Stimulated activated CD4-positive, alpha-beta T cell treated with anti-CD3 and anti-CD28 coated beads, Interleukin-12 subunit alpha, Interleukin-12 subunit beta, amount 100 ng/mL, for 24 hours (primary cell): ENCODE results near the gene HENMT1.
"Not testable (repeated sequence)": the region's sequence is repeated elsewhere in the genome, so short reads cannot be mapped to it uniquely, and the experiment has no call there.

Experiments used
- DNase-seq, 2 experiments: peaks; one replicate each; pipeline ENCODE4 v3.0.0-alpha.2; 2020; ENCODE audit warnings: low read depth in 2 of 2

The HENMT1 gene

GRCh38 chr1:108661030-108661609, at the start of gene HENMT1:
HENMT1 (minus strand) TSS chr1:108661093; CDS start chr1:108659884, 1,209 bp downstream.
- peak; percentile 54 to 62 for DNase-seq

GRCh38 chr1:108708691-108709660, 48.1 kb upstream of the HENMT1 start:
- DNase-seq = peak in 1 of 2 experiments; percentile 36

GRCh38 chr1:108706643-108707042, 45.8 kb upstream of the HENMT1 start:
- DNase-seq = no peak

- no peak for DNase-seq
Observed at GRCh38 chr1:108704496-108704895, 43.6 kb upstream of the HENMT1 start.

GRCh38 chr1:108703939-108704338, 43.0 kb upstream of the HENMT1 start:
- DNase-seq = no peak

GRCh38 chr1:108702109-108702508, 41.2 kb upstream of the HENMT1 start:
- not testable (repeated sequence) for DNase-seq

GRCh38 chr1:108701176-108701849, 40.4 kb upstream of the HENMT1 start:
- no peak for DNase-seq

- no peak for DNase-seq
Observed at GRCh38 chr1:108699375-108700332, 38.8 kb upstream of the HENMT1 start.

GRCh38 chr1:108695535-108695934, 34.6 kb upstream of the HENMT1 start:
- no peak for DNase-seq

- DNase-seq = peak; percentile 38 to 49
Observed at GRCh38 chr1:108692724-108693655, 32.1 kb upstream of the HENMT1 start.

- DNase-seq = peak; percentile 85 to 89
Observed at GRCh38 chr1:108691942-108692723, 31.2 kb upstream of the HENMT1 start, which contains the start of gene PRPF38B. PRPF38B (plus strand) TSS chr1:108692310; CDS start chr1:108692592, 282 bp downstream.

- no peak for DNase-seq
Observed at GRCh38 chr1:108691128-108691941, 30.4 kb upstream of the HENMT1 start.

- DNase-seq = no peak
Observed at GRCh38 chr1:108686614-108687313, 25.9 kb upstream of the HENMT1 start.

- no peak for DNase-seq
Observed at GRCh38 chr1:108685529-108685928, 24.6 kb upstream of the HENMT1 start.

GRCh38 chr1:108681701-108682100, 20.8 kb upstream of the HENMT1 start:
- DNase-seq = not testable (repeated sequence)

GRCh38 chr1:108679586-108680213, 18.8 kb upstream of the HENMT1 start:
- DNase-seq = no peak

GRCh38 chr1:108678706-108679105, 17.8 kb upstream of the HENMT1 start:
- DNase-seq = no peak
